ENCODE measurements around the gene BIN1.

The BIN1 gene

DNA sequence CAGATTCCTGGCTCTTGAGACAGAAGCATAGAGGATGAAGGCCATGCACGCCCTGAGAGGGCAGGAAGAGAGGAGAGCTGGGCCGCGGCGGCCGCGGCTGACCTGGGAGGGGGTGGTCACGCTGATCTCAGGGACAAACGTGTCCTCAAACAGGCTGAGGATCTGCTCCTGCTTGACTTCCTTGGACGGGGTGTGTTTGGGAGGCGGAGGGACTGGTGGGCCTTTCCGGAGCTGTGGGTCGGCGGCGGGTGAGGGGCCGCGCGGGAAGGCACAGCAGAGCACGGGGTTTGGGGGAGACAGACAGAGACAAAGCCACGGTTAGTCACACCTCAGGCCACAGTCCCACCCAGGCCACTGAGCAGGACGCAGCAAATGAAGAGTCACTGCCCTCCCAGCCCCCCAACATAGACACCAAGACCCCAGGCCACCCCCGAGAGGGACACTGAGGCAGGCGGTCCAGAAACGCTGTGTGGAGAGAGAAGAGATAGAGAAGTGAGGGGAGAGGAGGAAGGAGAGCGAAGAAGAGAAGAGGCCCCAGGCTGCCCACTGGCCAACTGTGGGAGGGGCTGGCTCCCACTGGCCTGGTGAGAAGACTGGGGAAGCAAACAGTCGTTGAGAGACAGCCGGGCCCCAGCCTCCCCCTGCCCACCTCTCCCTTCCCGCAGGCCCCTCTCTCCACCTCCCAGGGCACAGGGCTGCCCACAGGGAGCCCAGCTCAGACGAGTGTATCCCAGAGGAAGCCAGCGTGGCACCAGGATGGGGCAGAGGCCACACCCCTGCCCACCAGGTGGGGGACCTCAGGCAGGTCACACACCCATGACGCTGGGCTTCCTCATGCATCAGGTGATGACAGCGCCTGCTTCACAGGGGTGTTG is 49.3 kb downstream of the BIN1 start:
- no peak for DNase-seq (ENCODE audit: low read depth)

- DNase-seq (ENCODE audit: low read depth), result no peak
These were observed 50.2 kb downstream of the BIN1 start for GRCh38 chr2:127056631-127057370.

DNA sequence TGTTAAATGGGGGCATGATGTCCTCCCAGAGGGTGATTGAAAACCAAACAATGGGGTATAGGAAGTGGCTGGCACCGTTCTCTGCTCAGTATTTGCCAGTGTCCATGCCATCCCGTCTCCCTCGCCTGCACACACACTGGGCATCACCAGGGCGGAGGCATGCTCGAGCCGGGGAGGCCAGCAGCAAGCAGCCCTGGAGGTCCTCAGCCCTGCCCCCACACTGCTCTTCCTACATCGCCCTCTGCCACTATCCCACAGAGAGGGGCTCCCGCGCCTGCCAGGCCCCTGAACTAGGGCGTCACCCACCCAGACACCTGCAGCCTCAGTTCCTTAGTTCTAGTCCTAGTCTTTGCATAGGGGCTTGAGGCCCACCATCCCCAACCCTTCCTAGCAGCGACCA is 50.9 kb downstream of the BIN1 start:
- no peak for DNase-seq (ENCODE audit: low read depth)

DNA sequence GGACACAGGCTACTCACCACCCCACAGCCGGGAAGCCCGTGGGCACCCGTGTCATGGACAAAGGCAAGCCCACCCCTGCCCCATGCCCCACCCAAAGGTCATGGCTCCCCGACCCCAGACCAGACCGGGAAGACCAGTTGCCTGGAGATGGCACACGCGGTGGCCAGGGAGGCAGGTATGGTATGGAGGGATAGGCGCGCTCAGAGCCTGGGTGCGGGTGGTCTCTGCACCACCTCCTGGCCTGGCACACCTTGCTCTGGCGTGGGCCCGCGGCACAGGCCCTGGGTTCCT is 51.2 kb downstream of the BIN1 start:
- no peak for DNase-seq (ENCODE audit: low read depth)

DNA sequence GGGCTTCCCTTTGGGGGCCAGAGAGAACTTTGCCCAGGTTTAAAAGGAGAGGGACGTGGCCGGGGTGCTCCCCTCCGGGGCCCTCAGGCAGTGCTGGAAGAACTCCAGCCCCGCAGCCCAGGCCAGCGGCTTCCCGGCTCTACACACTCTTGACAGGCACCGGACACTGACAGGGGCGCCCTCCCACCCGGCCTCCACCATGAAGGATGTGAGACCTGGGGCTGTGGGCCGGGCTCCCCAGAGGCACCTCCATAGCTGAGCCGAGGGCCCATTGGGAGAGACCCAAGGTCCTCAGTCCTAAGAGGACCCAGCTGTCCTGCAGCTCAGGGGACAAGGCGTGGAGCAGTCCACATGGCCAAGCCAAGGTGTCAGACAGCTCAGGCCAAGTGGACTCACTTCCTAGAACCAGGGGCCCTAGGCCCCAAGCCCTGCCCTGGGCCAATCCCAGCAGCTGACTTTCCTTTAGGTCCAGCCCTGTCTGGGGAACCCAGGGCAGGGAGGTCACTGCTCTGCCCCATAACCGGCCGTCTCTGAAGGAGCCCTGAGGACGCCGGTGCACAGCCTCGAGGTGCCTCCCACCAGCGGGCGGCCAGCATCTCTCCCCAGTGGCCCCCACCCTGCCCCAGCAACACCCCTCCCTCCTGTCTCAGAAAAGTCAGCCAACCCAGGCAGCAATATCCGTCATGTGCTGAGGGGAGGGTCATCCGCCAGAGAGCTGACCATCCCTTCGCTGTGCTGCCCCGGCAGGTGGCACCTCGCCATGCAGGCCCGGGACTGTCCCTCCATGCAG is 51.8 kb downstream of the BIN1 start:
- no peak for DNase-seq (ENCODE audit: low read depth)

GRCh38 chr2:127054604-127054930 is 52.4 kb downstream of the BIN1 start:
- no peak for DNase-seq (ENCODE audit: low read depth)

GRCh38 chr2:127053731-127054603 is 53.0 kb downstream of the BIN1 start:
- DNase-seq (ENCODE audit: low read depth), result no peak

DNA sequence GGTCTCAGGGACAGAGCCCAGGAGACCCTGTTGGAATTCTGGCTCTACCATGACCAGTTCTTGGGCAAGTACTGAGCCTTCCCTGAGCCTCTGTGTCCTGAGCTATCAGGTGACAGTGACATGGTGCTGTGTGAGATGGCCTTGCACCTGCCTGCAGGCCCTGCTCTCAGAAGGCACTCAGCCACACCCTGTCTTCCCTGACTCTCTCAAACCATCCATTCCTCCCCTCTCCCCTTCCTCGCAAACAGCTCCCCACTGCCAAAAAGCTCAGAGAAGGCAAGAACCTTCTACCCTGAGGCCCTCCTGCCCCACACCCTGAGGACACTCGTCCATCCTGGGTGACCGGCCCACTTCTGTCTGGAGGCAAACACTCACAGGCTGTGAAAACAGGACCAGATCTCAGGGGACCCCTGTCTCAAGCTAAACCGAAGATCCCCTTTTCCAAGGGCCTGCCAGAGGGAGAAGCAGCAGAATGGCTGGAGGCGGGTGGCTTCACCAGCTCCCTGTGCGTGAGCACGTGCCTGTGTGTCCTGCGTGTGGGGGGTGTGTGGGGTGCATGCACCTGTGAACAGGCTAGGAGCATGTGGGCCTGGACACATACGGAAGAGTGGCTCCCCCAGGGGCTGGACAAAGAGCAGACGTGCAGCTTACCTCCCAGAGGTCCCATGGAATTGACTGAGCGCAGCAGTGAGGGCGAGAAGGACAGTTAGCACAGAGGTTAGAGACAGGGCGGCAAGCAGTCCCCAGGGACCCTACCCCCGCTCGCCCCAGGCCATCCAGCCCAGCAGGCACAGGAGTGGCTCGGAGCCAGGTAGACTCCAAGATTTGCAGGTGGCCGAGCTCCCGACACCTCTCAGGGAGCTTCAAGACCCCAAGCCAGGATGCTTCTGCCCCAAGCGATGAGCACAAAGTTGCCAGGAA is 53.9 kb downstream of the BIN1 start:
- DNase-seq (ENCODE audit: low read depth), result no peak

DNA sequence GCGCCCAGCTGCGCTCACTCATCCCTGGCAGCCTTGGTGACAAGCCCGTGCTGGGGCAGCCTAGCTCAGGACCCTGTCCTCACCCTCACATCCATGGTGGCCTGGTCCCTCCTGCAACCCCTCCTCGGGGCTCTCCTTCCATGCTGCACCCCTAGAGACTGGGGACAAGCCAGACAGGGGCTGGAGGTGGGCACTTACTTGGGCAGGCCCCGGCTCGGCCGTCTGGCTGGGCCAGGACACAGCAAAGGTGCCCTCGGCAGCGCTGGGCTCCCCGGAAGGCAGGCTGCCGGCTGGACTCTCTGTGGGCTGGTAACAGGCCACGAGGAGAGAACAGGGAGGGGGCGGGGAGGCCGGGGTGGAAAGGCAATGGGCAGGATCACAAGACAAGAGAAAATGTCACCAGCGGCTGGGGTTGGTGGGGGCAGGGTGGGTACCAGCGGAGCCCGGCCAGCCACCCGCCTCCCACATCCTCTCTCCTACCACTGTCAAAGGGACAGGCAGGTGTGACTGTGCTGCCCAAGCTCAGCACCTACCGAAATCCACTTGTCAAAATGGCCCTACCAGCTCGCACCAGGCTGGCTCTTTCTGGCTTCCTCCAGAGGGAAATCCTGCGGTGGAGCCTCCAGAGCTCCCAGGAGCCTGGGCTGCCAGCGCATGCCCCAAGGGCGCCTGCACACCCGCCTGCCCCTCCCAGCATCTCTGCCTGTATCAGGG is 54.7 kb downstream of the BIN1 start:
- no peak for DNase-seq (ENCODE audit: low read depth)

GRCh38 chr2:127051116-127052056 is 55.6 kb downstream of the BIN1 start:
- no peak for DNase-seq (ENCODE audit: low read depth)

DNA sequence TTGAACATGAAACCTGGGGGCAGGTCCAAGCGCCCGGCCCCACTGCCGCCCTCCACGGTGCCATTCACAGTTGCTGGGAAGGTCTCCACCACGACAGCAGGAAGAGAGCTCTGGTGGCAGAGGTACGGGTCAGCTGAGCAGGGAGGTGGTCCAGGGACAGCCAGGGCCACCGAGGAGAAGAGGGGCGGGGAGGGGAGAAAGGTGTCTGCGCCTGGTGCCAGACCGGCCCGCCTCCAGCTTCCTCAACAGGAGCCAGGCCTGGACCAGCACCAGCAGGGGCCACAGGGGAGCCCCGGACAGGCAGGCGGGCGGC is 56.2 kb downstream of the BIN1 start:
- no peak for DNase-seq (ENCODE audit: low read depth)

DNA sequence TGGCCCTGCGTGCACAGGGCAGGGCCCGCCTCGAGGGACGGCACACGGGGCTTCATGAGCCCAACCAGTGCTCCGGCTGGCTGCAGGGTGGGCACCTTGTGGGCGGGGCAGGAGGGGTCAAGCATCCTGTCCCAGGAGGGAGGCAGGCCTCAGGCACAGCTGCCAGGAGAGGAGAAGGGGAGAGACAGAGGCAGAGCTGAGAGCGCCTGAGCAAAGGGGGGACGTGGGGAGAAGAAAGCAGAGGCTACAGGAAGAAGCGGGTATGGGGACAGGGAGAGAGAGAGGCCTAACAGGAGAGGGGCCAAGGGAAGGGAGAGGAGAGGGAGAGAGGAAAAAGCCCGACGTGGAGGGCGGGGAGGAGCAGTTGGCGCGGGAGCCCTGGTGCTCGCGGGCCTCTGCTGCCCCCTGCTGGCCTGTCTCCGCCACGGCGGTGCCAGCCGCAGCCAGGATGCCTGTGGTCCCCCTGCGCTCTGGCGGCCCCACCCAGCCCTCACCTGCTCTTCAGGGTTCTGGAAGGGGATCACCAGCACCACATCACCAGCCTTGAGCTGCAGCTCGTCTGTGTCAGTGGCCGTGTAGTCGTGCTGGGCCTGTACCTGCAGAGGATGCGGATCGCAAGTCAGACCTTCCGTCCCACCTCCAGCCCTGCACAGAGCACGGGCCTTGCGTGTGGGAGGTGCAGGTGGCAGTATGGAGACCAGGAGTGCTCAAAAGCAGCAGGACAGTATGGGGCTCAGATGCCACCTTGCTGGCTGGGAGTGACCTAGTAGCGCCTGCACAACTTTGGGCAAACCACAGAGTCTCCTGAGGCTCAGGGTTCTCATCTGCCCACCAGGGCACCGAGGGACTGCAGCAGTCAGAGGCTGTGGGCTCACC is 56.8 kb downstream of the BIN1 start:
- DNase-seq (ENCODE audit: low read depth), result peak; percentile 31

DNA sequence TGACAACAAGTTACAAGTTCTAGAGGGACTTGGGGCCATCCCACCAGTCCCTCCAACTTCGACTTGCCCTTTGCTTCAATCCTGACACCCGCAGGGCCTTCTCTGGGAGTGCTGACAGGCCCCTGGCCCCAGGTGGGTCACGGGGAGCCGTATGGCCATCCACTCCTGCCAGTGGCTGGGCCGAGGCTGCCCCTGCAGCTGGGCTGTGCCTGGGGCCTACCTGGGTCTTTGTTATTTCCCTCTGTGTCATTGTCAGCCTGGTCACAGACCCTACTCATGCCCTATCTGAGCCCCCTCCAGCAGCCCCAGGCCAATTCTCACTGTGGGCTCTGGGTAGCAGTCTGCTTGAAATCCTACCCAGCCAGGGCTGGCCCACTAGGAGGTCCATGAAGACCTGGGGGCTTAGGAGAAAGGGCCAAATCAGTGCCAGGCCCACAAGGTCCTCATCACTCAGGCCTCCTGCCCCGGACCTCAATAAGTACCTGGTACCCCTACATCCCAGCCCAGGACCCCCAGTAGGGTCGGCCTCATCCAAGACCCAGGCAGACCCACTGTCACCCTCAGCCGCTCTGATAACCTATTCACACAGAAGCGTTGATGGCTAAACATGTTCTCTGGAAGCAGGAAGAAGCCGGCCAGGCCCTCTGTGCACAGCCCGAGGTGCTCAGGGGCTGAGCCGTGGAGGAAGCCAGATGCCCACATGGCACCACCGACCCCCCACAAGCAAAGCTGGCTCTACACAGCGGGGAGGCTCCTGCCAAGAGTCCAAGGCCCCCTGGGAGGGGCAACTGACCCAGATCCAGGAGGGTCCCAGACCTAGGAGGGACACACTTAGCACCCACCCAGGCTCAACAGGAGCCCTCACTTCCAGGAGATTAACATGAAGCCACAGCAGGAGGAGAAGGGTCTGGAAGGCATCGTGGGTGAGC is 57.7 kb downstream of the BIN1 start:
- DNase-seq (ENCODE audit: low read depth), result no peak

DNA sequence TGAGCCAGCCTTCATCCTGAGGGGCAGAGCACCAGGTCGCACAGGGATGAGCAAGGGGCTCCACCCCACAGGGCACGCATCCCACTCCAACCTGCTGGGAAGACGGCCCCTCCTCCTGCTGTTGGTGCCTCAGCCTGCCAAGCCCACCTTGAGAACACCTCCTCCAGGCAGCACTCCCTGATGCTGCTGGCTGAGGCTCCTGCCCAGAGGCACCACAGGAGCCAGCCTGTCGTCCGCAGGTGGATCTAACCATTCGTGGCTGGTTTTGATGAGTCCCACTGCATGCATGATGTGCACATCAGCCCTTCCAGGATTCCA is 58.4 kb downstream of the BIN1 start:
- DNase-seq (ENCODE audit: low read depth), result no peak

DNA sequence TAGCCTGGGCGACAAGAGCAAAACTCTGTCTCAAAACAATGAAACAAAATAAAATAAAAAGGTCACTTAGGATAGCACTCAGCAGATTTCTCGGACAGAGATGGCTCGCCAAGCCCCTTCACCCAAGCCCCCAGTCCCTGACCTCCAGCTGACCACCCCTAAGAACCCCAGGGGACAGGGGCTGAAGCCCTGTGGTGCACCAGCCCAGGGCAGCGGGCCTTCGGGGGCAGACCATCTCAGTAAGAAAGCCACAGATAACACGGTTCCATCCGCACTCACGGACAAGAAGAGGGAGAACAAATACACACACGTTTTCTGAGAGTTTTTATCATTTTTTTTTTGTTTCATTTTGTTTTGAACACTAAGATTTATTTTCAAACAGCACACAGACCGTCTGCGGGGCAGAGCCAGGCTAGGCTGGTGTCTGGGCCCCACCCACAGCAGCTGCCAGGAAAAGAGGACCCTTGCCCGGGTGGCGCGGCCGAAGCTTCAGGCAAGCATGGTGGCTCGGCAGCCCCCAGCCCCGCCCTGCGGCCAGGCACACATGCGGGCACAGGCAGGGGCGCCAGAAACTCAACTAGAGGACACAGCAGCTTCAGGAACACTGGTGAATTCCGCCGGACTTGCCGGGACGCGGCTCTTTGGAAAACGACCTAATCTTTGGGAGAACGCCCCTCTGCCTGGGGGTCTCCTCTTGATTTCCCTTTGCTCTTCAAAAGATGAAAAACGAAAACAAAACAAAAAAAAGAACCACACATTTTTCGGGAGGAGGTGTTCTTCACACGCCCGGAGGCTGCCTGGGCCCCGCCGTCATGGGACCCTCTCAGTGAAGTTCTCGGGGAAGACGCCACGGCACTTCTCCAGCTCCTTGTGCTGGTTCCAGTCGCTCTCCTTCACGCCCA is 59.0 kb downstream of the BIN1 start:
- DNase-seq (ENCODE audit: low read depth), result no peak

- DNase-seq (ENCODE audit: low read depth), result no peak
These were observed 59.9 kb downstream of the BIN1 start for GRCh38 chr2:127047054-127047453.
